CD14-positive monocyte (primary cell): Measurements from ENCODE around the gene FGFBP1. TPM values are rescaled to one million over a fixed set of nuclear protein-coding genes. Genes with fewer than 3 reads are reported as not detected.

Experiments
- DNase-seq, 3 donors: peaks; one replicate each; pipeline ENCODE4 v3.0.0-alpha.2; 2011 to 2022
- H2AFZ ChIP-seq: 2 replicates; pipeline ENCODE4 v1.6.0; 2012; ENCODE audit warnings: mild to moderate bottlenecking, low read depth, low read length, inconsistent platforms; ENCODE audit not compliant: insufficient read depth, poor library complexity, severe bottlenecking
- H3K27ac ChIP-seq, 2 donors: 1 replicate in 1 of 2; 2 replicates in 1 of 2; pipeline ENCODE4 v1.5.1; 2012 to 2013; ENCODE audit warnings: low read length in 2 of 2, control low read depth in 1 of 2, inconsistent platforms in 1 of 2, low read depth in 1 of 2, mild to moderate bottlenecking in 1 of 2
- H3K27me3 ChIP-seq, 2 donors: one replicate each; pipeline versions ENCODE4 v1.6.0 to v1.6.1; 2011 to 2013; ENCODE audit warnings: low read length in 2 of 2; ENCODE audit not compliant: control insufficient read depth in 2 of 2, insufficient read depth in 2 of 2
- H3K36me3 ChIP-seq, 2 donors: replicated peaks in 1 of 2; 1 replicate in 1 of 2; 2 replicates in 1 of 2; pipeline versions ENCODE4 v1.5.1 to v1.6.1; 2012 to 2013; ENCODE audit warnings: low read length in 2 of 2, control low read depth in 1 of 2, inconsistent platforms in 1 of 2, mild to moderate bottlenecking in 1 of 2; ENCODE audit not compliant: insufficient read depth in 2 of 2, control insufficient read depth in 1 of 2
- H3K4me1 ChIP-seq, 2 donors: 1 replicate in 1 of 2; 2 replicates in 1 of 2; pipeline versions ENCODE4 v1.5.1 to v1.6.1; 2012 to 2013; ENCODE audit warnings: low read length in 2 of 2, control low read depth in 1 of 2, inconsistent platforms in 1 of 2, mild to moderate bottlenecking in 1 of 2, moderate library complexity in 1 of 2; ENCODE audit not compliant: insufficient read depth in 2 of 2, control insufficient read depth in 1 of 2
- H3K4me2 ChIP-seq: replicated peaks from 2 replicates; pipeline ENCODE3; 2012; ENCODE audit warnings: low read length, moderate library complexity, mild to moderate bottlenecking; ENCODE audit not compliant: poor library complexity, severe bottlenecking; ENCODE audit errors: extremely low read depth
- H3K4me3 ChIP-seq, 3 experiments: fragments of 200-600 bp in 1 of 3; sonication (generic) in 1 of 3; replicated peaks in 1 of 3; 1 replicate in 2 of 3; 2 replicates in 1 of 3; pipeline ENCODE4 v1.5.1; 2011 to 2013; ENCODE audit warnings: low read length in 3 of 3, mild to moderate bottlenecking in 3 of 3, control low read depth in 2 of 3, low read depth in 2 of 3, inconsistent platforms in 1 of 3, moderate library complexity in 1 of 3
- H3K79me2 ChIP-seq: 2 replicates; pipeline ENCODE4 v1.6.0; 2012; ENCODE audit warnings: mild to moderate bottlenecking, control low read depth, inconsistent platforms, low read length, moderate library complexity; ENCODE audit not compliant: insufficient read depth
- H3K9ac ChIP-seq: 2 replicates; pipeline ENCODE4 v1.6.0; 2017; ENCODE audit warnings: low read length, mild to moderate bottlenecking; ENCODE audit not compliant: insufficient read depth, poor library complexity, severe bottlenecking
- H3K9me3 ChIP-seq, 2 donors: replicated peaks in 1 of 2; 1 replicate in 1 of 2; 2 replicates in 1 of 2; pipeline versions ENCODE4 v1.5.1 to v1.6.1; 2012 to 2013; ENCODE audit warnings: low read length in 2 of 2, control low read depth in 1 of 2; ENCODE audit not compliant: control insufficient read depth in 1 of 2, insufficient read depth in 1 of 2
- H4K20me1 ChIP-seq: 2 replicates; pipeline ENCODE4 v1.6.0; 2012; ENCODE audit warnings: mild to moderate bottlenecking, low read length, control low read depth, moderate library complexity; ENCODE audit not compliant: insufficient read depth
- H3K27ac Mint-ChIP-seq, 7 donors: one replicate each; pipeline ENCODE4 v1.8.0; 2020; ENCODE audit warnings: mild to moderate bottlenecking in 7 of 7, mixed read lengths in 7 of 7, moderate library complexity in 6 of 7, inconsistent platforms in 2 of 7
- H3K27me3 Mint-ChIP-seq, 3 donors: one replicate each; pipeline ENCODE4 v1.8.0; 2021 to 2022; ENCODE audit warnings: low read depth in 3 of 3, mild to moderate bottlenecking in 3 of 3, mixed read lengths in 3 of 3, moderate library complexity in 3 of 3, inconsistent platforms in 1 of 3
- H3K36me3 Mint-ChIP-seq, 2 donors: one replicate each; pipeline ENCODE4 v1.8.0; 2020; ENCODE audit warnings: mixed read lengths in 2 of 2, inconsistent platforms in 1 of 2, mild to moderate bottlenecking in 1 of 2
- H3K4me1 Mint-ChIP-seq: one replicate; pipeline ENCODE4 v1.8.0; 2020; ENCODE audit warnings: mild to moderate bottlenecking, mixed read lengths
- H3K4me3 Mint-ChIP-seq, 2 donors: one replicate each; pipeline ENCODE4 v1.8.0; 2020; ENCODE audit warnings: mild to moderate bottlenecking in 2 of 2, mixed read lengths in 2 of 2, moderate library complexity in 1 of 2
- H3K9me3 Mint-ChIP-seq, 7 donors: one replicate each; pipeline ENCODE4 v1.8.0; 2020 to 2022; ENCODE audit warnings: mixed read lengths in 7 of 7, mild to moderate bottlenecking in 6 of 7, moderate library complexity in 6 of 7, inconsistent platforms in 2 of 7
- whole genome bisulfite sequencing: methylation state at CpG from one replicate; pipeline ENCODE4 v1.1.5; 2013; ENCODE audit warnings: missing lambda C conversion rate; ENCODE audit not compliant: insufficient coverage; 5-methylcytosine and 5-hydroxymethylcytosine counted together
- intact Hi-C, 2 donors: fragments of 100-400 bp; cut with micrococcal nuclease; formaldehyde crosslinking; loops; one replicate each; pipeline versions ENCODE4 v1.15.0 to v1.15.1; 2023
- polyA plus RNA-seq, 3 donors: library from polyadenylated mRNA; depleted of rRNA in 1 of 3; unstranded in 2 of 3; stranded (reverse) in 1 of 3; fragments of 300-500 nt in 2 of 3; fragments of >200 nt in 1 of 3; fragmentation: Illumina TruSeq in 2 of 3; gene quantifications; 1 replicate in 2 of 3; 2 replicates in 1 of 3; pipeline ENCODE4 v1.2.3, GENCODE V29; 2012 to 2021
- TF ChIP-seq, protein P1 (sequence below): fragments of 200-600 bp; IDR thresholded peaks from one replicate; pipeline ENCODE4 v1.8.0; 2022; ENCODE audit warnings: antibody characterized with exemption, mild to moderate bottlenecking

Gene FGFBP1
- polyA plus RNA-seq, 3 donors = not detected

DNA sequence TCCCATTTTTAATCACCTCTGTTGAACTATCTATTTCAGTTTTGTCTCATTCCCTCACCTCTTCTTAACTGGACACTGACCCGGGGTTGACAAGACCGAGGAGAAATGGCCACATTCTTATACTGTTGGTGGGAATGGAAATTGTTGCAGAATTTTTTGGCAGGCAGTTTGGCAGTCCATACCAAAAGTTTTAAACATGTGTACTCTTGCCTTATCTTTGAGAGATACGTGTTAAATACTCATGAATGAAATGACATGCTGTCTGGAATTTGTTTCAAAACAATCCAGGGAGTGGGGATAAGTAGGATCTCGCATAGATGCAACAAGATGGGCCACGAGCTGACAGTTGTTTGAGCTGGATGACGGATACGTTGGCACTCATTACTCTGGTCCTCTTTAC, 12.1 kb downstream of the FGFBP1 start:
- Mint-ChIP-seq H3K4me3 (no peak overlapping the region), H3K36me3 (no peaks in the 10 kb centered on the region), H3K4me1 (no peaks in the 10 kb centered on the region), H3K27ac (no peak overlapping the region), H3K27me3 (peaks cover 3 to 10% (median 5%) of the 10 kb centered on the region in 3 donors), H3K9me3 (peaks cover 0 to 1% (median 0%) of the 10 kb centered on the region in 7 donors)
- Histone ChIP-seq H3K27me3 (no peaks in the 10 kb centered on the region), H3K36me3 (no peaks in the 10 kb centered on the region), H3K79me2 (no peaks in the 10 kb centered on the region), H3K4me1 (no peaks in the 10 kb centered on the region), H4K20me1 (no peaks in the 10 kb centered on the region), H3K4me2 (no peak overlapping the region), H3K9ac (no peak overlapping the region), H3K9me3 (no peaks in the 10 kb centered on the region), H2AFZ (no peak overlapping the region), H3K27ac (no peak overlapping the region), H3K4me3 (no peak overlapping the region)
- 100% methylated on average over 1 of the region's 7 CpGs for WGBS
- TF ChIP-seq, protein P1, sequence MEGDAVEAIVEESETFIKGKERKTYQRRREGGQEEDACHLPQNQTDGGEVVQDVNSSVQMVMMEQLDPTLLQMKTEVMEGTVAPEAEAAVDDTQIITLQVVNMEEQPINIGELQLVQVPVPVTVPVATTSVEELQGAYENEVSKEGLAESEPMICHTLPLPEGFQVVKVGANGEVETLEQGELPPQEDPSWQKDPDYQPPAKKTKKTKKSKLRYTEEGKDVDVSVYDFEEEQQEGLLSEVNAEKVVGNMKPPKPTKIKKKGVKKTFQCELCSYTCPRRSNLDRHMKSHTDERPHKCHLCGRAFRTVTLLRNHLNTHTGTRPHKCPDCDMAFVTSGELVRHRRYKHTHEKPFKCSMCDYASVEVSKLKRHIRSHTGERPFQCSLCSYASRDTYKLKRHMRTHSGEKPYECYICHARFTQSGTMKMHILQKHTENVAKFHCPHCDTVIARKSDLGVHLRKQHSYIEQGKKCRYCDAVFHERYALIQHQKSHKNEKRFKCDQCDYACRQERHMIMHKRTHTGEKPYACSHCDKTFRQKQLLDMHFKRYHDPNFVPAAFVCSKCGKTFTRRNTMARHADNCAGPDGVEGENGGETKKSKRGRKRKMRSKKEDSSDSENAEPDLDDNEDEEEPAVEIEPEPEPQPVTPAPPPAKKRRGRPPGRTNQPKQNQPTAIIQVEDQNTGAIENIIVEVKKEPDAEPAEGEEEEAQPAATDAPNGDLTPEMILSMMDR = no peak
- intact Hi-C loops = no loop called here
- no peak for DNase-seq

DNA sequence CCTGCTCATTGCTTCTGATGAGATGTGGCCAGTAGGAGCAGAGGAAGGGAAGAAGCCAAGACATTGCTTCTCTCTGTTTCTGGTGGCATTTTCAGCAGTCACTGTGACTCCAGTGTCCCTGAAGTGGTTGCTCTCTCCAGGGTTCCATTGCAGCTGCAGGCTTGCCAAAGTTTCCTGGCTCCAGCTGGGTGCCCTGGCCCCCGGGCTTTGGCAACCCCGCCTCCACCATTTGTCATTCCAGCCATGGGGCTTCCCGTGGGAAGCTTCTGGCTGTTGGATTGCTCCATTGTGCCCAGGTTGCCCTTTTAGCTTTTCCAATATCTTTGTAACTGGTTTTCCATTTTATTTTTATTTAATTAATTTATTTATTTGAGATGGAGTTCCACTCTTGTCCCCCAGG, 12.7 kb downstream of the FGFBP1 start:
- Histone ChIP-seq H3K79me2 (no peaks in the 10 kb centered on the region), H3K4me2 (no peak overlapping the region), H3K27me3 (no peaks in the 10 kb centered on the region), H3K27ac (no peak overlapping the region), H3K36me3 (no peaks in the 10 kb centered on the region), H3K4me3 (no peak overlapping the region), H3K4me1 (no peaks in the 10 kb centered on the region), H2AFZ (no peak overlapping the region), H3K9ac (no peak overlapping the region), H4K20me1 (no peaks in the 10 kb centered on the region), H3K9me3 (no peaks in the 10 kb centered on the region)
- WGBS = 67% methylated on average over 1 of the region's 3 CpGs
- TF ChIP-seq, protein P1 = no peak
- no peak overlapping the region for H3K4me3 Mint-ChIP-seq
- DNase-seq = no peak
- no peak overlapping the region for H3K27ac Mint-ChIP-seq
- no peaks in the 10 kb centered on the region for H3K36me3 Mint-ChIP-seq
- peaks cover 3 to 11% (median 5%) of the 10 kb centered on the region in 3 donors for H3K27me3 Mint-ChIP-seq
- H3K9me3 Mint-ChIP-seq = peaks cover 0 to 1% (median 0%) of the 10 kb centered on the region in 7 donors
- no peaks in the 10 kb centered on the region for H3K4me1 Mint-ChIP-seq
- intact Hi-C loops = no loop called here
